GM18867 (cell line): ENCODE results near the gene VIPR1.

Source experiments
- ATAC-seq: cut with Tn5 transposase; IDR thresholded peaks from one replicate; pipeline ENCODE4 v1.9.1; 2021; ENCODE audit warnings: mild to moderate bottlenecking, moderate library complexity; ENCODE audit not compliant: unreplicated experiment

VIPR1 gene

DNA sequence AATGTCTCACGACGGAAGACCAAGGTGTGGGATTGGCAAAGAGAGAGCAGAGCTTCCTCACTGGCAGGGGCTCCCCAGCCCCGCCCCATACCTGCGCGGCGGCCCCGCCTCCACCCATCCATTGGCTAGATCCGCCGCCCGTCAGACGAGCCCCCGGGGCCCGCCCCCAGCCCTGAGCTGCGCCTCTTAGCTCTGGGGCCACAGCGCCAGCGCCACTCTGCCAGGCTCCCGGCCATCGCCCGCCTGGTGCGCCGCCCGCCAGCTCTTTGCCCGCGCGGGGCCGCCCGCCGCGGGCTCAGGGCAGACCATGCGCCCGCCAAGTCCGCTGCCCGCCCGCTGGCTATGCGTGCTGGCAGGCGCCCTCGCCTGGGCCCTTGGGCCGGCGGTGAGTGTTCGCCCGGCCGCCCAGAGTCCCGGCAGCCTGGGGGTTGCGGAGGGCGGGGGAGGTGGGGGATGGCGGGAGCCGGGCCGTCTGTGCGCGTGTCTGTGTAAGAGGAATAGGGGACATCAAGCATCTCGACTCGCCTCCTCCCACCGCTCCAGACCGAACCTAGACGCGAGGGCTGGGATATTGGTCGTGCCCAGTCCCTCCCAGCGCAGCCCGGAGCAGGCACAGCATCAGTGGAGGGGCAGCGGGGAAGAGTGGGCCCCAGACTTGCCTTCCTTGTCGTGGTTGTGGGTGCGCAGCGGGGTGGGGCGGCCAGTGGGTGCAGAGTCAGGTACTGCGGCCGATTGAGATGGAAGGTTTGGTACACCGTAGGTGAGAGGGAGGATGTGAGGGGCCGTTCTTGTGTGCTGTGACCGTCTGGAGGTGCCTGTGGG lies at the start of gene VIPR1:
TSS of gene VIPR1 (plus strand) at position 215 of the 822 bp plus-strand sequence. CDS start at position 308, 93 bp downstream.
- peak; percentile 97 for ATAC-seq

- ATAC-seq, result no peak
Observed at GRCh38 chr3:42456211-42456610, 46.2 kb upstream of the VIPR1 start.

GRCh38 chr3:42459151-42459550 lies 43.3 kb upstream of the VIPR1 start:
- ATAC-seq, result no peak

DNA sequence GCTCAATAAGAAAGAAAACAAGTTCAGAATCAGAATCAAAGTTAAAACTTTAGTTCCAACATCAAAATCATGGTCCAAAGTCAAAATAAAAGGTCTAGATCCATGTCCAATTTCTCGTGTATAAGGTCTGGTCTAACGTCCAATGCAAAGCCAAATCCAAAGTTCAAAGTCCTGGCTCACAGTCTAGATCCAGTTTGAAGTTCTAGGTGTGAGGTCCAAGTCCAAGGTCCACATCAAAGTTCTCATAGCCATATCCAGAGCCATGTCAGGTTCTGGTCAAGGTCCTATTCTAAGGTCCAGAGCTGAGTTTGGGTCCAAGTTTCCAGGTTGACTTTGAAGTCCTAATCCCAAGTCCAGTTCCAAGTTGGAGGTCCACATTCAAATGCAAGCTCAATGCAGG lies 40.7 kb upstream of the VIPR1 start:
- no peak for ATAC-seq

DNA sequence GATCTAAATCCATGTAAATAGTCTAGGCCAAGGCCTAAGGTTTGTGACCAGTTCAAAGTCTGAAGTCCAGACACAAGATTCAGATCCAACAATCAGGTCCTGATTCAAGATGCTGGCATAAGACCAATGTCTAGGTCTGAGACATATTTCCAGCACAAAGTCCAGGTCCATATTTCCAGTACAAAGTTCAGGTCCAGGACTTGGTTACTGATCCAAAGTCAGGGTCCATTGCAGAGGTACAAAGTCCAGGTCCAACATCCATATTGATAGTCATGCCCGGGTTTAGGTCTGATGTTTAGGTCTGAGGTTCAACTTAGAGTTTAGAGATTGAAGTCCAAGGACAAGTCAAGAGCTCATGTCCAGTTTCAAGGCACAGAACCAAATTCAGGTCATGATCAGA lies 39.4 kb upstream of the VIPR1 start:
- no peak for ATAC-seq

- ATAC-seq, result no peak
Observed at GRCh38 chr3:42468111-42468510, 34.3 kb upstream of the VIPR1 start.

DNA sequence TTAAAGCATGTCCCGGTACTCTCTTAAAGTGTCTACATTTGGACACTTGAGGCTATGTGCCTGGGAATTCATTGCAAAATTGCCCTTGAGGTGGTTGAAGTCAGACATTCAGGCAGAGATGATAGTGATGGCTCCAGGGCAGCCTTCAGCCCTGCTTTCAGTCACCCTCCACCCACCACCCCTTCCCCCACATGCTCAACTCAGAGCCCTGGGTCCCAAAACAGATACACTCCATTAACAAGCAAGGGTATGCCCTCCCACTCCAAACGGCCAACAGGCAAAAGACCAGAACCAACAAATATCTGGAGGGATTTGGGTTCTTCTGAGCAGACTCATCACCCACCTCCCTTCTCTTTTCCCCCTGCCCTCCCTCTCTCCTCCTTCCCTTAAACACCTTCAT lies 29.9 kb upstream of the VIPR1 start:
- no peak for ATAC-seq

DNA sequence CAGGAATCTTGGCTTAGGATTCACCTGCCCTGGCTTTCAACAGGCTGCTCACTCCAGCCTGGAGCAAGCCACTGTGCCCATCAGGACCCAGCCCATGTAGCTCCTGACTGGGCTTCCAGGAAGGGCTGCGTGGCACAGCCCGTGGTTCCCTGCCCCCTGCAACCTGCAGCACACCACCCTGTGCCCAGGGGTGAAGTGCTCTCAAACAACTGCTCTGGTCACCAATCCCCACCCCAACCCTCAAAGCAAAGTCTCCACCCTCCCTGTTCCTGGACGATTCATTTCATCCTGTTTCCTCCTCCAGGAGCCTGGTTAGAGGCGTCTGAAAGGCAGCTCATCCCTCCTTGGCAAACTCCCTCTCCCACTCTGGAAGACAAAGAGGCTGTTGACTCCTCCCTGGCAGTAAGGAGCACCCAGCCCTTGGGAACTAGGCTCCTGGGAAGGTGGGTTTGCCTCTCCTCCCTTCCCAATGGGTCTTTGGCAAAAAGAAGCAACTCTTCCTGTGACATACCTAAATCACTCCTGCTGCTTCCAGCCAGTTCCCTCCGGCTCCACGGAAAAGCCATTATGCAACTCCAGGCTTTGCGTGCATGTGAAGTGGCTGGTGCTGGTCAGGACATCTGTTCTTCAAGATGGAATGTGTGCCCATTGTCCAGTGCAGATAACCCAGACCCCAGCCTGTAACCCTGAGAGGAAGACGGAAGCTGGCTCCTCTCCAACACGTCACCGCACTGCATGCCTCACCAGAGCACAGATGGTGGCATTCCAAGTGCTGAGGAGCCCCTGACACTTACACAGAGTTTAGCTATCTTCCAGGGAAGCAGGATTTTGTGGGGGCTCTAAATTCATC lies 29.1 kb upstream of the VIPR1 start:
- no peak for ATAC-seq

DNA sequence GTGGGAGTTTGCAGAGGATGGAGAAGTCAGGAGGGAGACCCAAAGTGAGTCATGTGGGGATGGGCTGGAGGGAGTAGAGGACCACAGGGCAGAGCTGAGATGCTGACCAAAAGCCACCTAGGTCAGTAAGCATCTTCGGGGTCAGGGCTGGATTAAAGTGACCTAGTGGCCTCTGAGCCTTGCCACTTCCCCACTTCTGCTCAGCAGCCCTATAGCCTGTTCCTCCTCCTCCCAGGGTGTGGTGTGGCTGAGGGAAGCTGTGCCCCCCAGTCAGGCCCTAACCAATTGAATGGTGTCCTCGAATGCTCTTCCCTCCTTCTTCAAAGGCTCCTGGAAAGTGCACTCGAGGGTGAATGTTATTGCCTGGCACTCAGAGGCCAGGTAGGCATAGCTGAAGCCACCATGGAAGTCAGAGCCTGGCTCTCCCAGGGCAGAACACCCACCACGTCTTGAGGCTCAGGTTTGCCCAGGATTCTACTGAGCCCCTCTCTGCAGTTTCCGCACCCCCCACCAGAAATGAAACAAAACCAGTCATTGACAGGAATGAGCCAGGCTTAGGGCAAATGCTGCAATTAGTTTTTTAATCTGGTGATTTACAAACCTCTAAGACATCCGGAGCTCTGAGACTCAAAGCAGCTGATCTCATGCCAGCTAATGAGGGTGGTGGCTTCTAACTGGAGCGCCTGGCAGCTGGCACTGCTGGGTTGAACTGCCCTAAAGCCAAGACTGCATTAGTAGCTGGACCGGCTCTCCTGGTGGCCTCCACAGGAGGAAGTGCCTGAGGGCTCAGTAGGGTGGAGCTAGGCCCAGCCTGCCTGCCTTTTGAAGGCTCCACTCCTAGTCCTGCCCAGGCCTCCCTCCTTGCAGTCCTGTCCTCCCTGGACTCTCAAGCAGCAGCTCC lies 26.0 kb upstream of the VIPR1 start:
- ATAC-seq, result no peak

DNA sequence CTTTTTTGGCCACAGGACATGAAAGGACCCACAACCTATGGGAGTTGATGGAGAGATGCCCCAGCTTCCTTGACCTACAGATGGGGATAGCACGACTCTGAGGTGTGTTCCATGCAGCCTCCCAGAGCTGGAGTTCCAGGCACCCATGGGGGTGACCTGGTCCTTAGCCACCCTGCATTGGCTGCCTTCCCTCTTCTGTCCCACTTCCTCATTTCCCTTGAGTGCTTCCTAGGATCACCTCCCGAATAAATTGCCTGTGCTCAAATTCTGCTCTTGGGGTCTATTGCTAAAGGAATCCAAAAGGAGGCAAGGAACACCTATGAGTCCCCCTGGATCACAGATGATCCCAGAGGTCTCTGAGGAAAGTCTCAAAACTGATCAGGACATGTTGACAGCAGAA lies 24.7 kb upstream of the VIPR1 start:
- no peak for ATAC-seq

- no peak for ATAC-seq
Observed at GRCh38 chr3:42478830-42479229, 23.6 kb upstream of the VIPR1 start.

- ATAC-seq, result no peak
Observed at GRCh38 chr3:42486814-42487565, 15.5 kb upstream of the VIPR1 start.

DNA sequence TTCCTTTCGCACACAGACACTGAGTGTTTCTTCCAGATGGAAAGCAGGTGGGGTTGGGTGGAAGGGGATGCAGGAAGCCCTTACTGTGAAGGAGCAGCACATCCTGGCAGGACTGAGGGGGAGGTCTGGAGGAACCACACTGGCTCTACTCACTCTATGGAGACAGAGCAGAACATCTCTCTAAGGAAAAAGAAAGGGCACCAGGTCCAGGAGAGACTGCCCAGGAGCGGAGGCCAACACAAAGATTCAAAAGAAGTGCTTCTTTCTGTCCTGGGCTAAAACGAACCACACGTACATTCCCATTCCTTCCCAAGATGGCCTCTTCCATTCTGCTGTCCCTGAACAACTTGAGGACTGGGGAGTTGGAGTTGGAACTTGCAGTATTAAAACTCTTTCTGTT lies 13.8 kb upstream of the VIPR1 start:
- ATAC-seq, result no peak

GRCh38 chr3:42489116-42489936 lies 13.1 kb upstream of the VIPR1 start:
- ATAC-seq, result no peak

- no peak for ATAC-seq
Observed at GRCh38 chr3:42489937-42490227, 12.6 kb upstream of the VIPR1 start.

DNA sequence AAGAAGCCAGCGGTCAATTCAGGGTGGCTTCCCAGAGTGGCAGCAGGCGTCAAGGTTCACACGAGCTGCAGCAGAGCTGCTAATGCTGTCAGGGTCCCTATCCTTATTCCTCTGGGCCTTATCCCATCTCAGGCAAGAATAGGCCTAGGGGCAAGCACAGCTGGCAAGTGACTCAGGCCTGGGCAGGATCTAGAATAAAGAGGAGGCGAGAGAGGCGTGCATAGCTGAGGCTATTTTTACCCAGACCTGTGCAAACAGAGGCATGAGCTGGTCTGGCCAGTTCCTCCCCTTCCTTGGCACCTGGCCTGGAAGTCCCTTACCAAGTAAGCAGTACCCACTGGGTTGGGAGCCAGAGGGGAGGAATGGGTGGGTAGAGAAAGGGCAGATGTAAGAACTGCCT lies 12.2 kb upstream of the VIPR1 start:
- peak; percentile 99 for ATAC-seq

DNA sequence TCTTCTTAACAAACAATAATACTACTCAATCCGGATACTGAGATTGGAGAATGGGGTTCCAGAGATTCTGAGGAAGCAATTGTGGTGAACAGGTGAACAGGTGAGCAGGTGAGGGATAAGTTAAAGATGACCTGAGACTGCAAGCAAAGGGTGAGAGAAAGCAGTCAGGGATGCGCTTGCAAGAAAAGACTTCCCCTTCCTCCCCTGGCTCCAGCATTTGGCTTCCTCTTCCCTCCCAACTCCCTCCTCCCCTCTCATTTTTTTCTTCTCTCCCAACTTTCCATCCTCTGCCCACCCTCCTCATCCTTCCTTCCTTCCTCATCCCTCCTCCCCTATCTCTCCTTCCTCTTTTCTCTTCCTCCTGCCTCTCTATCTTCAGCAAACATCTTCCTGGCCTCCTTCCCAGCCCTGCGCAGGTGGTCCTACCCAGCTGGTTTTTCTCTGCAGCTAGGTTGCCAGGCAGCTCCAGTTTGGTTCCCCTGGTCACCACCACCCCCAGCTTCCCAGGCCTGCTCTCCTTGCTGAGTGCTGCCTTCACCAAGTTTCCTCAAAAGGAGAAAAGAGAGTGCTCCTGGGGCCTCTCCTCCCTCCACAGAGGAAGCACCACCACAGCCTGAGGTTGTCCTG lies 10.4 kb upstream of the VIPR1 start:
- ATAC-seq, result no peak

- ATAC-seq, result no peak
Observed at GRCh38 chr3:42492508-42493080, 9.8 kb upstream of the VIPR1 start.
